SK-N-MC (cell line): ENCODE measurements around the gene CDSN.

Source experiments
- EZH2 ChIP-seq: fragments of 200-600 bp; sonication (generic); IDR thresholded peaks from one replicate; pipeline ENCODE4 v1.6.1; 2017; ENCODE audit warnings: antibody characterized with exemption
- POLR2AphosphoS5 ChIP-seq: IDR thresholded peaks from 2 replicates; pipeline ENCODE4 v1.6.1; 2012; ENCODE audit warnings: mild to moderate bottlenecking, low read depth, low read length, borderline replicate concordance

DNA sequence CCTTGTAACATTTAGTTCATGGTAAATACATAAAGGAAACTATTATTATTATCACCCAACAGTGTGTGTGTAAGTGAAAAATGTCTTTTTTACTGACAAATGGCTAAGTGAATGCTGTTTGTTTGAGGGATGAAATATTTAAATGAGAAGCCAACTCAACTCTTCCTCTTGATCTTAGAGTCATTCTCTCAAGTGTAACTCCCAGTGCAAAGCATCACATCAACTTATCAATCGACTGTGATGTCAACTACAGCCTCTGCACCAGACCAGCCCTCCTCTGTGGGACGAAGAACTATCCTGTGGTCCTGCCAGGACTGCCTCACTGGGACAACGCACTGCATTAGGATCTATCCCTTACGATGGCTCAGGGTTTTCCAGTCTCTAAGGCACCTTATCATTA is 13.2 kb downstream of the CDSN start:
- TF ChIP-seq POLR2AphosphoS5 (no peak), EZH2 (no peak)
